ENCODE data around the gene TOX2.

The TOX2 gene

DNA sequence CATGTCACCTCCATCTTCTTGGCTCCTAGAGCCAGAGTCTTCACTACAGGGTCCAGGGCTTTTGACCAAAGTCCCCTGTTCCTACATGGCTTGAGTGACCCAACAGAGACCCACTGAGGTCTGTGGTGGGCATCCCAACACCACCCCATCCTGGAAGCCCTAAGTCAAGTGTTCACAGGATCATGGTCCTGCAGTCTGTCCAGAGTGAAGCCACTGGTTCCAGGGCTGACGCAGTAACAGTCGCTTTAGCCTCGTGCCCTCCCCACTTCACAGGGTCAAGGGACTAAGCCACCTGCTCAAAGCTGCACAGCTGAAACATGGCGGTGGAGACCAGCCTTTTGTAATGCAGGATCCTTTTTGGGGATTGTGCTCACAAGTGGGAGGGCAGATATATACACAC is 138.4 kb downstream of the TOX2 start:
- DNase-seq (ENCODE audit: low read depth in 4 of 4, low spot score in 1 of 4): no peak

DNA sequence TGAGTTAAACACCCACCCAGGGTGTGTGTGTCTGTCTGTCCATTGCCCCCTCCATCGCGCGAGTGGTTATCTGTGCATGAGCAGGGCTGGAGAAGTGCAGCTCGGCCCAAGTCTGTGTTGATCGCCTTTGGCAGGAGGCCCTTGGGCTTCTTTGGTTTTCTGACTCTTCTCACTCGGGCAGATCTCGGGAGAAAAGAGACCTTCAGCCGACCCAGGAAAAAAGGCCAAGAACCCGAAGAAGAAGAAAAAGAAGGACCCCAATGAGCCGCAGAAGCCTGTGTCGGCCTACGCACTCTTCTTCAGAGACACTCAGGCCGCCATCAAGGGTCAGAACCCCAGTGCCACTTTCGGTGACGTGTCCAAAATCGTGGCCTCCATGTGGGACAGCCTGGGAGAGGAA is 139.5 kb downstream of the TOX2 start:
- no peak for DNase-seq (ENCODE audit: low read depth in 4 of 4, low spot score in 1 of 4)

DNA sequence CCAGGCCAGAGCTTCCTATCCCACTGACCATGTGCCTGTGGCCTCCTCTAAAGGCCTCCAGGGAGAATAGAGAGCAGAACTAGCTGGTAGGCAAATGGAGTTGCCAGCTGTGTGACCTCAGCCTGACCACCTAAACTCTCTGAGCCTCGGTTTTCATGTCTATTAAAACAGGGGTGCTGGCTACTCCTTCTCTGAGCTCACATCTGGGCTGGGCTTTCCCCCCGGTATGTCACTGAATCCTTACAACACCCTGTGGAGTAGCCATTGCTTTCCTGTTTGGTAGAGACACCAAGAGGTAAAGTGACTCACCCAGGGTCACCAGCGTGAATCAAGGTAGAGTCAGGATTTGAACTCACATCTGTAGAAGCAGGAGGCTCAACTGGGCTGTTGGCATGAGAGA is 140.2 kb downstream of the TOX2 start:
- no peak for DNase-seq (ENCODE audit: low read depth in 4 of 4, low spot score in 1 of 4)

DNA sequence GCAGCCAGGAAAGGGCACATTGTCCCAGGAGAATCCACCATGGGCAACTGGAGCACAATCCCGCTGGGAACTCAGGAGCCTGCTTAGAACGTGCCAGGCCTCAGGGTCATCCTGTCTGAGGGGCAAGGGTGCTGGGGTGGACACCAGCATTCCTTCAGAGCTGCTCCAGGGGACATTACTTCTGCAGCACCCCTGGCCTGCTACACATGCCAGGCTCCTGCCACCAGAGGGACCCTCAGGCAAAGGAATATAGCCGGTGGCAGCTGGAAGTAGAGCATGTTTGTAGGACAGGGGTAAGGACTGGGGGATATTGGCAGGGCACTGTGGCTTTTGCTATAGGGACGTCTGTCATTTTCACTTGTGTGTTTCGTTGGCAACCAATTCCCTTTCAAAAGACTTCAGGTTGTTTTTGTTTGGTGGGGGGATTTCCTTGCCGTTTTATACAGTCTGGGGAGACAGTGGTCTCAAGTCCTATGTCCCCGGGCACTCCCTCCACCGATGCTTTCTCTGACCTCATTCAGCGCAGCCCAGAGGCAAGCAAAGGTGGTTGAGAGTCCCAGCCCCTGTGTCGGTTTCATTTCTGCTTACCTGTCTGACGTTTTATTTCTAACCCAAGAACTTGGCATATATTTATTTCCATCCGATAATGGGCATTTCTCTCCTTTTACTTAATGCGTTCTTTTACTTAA is 141.5 kb downstream of the TOX2 start:
- DNase-seq (ENCODE audit: low read depth in 4 of 4, low spot score in 1 of 4): no peak

DNA sequence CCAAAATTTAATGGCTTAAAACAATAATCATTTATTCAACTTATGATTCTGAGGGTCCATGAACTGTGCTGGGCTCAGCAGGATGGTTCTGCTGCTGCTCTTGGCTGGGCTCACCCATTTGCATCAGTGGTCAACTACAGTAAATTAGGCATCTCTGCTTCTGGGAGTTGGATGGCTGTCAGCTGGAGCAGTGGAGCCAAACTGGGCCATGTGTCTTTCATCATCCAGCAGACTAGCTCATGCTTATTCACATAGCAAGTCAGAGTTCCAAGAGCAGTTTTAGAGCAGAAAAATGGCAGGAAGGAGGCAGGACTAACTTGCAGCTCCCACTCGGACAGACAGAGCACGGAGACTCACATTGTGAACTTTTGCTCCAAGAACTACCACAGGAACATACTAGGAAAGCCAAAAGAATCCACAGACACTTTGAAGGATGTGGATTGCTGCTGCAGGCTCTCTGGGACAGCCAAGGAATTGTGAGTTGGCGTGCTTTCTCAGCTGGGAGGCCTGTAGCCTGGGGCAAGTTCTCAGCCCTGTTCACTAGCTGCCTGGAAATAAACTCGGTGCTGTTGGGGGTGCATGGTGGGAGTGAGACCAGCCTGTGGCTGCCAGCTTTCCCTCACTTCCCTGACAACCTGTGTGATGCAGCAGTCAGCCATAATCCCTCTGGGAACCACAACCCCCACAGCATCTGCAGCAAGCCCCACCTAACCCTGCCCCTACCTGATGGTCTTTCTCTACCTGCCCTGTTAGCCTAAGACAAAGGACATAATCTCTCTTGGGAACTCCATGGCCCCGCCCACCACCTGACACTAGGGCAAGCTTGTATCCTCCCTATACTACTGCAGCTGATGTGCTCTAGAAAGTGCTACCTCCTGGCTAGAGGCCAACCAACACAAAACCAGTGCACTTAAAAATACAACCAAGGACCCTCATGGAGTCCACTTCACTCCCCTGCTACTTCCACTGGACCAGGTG is 143.3 kb downstream of the TOX2 start:
- no peak for DNase-seq (ENCODE audit: low read depth in 4 of 4, low spot score in 1 of 4)

DNA sequence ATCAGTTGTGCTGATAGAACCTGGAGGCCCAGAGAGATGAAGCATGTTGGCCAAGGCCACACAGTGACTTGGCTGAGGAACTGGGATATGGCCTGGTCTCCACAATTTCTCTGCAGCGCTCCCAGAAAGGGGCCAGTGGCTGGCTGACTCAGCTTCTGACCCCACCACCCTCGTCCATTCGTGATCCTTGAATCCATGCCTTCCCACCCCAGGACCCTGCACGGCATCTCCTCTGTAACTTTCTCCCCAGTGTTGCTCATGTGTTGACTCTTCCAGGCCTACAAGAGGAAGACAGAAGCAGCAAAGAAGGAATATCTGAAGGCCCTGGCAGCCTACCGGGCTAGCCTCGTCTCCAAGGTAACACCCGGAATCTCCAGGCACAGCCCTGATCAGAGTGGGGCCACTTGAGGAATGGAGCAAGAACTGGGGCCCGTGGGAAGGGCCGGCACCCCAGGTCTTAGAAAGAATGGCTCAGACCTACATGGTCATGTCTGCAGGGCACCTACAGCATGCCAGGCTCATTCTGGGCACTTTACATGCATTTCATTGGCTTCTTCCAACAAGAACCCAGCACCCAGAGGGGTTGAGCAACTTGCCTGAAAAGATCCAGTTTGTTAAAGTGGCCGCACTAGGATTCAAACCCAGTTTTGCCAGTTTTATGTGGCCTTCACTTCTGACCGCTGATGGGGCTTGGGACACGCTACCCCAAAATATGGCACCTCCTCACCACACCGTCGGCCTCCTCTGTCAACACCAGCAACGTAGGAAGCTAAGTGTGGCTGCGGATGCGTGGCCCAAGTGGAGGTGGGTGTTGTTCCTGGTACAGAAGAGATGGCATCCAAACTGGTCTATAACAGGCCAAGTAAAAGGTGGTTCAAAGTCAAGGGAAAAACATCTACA is 150.1 kb downstream of the TOX2 start:
- no peak for DNase-seq (ENCODE audit: low read depth in 4 of 4, low spot score in 1 of 4)

DNA sequence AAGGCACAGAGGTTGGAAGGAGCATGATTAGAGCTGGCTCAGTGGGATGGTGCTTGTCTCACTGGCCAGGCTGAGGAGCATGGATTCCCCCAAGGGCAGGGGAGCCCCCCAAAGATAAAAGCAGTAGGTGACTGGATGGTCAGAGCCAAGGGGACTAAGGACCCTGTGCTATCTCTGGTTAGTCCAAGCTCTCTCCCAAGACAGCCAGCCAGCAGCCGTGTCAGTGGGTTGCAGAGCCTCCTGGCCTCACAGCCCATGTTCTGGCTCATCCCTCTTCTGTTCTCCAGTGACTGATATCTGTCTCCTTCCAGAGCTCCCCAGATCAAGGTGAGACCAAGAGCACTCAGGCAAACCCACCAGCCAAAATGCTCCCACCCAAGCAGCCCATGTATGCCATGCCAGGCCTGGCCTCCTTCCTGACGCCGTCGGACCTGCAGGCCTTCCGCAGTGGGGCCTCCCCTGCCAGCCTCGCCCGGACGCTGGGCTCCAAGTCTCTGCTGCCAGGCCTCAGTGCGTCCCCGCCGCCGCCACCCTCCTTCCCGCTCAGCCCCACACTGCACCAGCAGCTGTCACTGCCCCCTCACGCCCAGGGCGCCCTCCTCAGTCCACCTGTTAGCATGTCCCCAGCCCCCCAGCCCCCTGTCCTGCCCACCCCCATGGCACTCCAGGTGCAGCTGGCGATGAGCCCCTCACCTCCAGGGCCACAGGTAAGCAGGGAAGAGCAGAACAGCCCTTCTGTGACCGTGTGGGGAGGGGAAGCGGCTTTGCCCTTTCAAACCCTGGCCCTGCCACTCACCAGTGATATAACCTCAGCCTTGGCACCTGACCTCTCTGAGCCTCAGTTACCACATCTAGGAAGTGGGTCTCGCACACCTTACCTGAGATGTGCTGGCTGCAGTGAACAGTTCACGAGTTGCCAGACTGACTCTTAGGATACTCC is 151.0 kb downstream of the TOX2 start:
- no peak for DNase-seq (ENCODE audit: low read depth in 4 of 4, low spot score in 1 of 4)

DNA sequence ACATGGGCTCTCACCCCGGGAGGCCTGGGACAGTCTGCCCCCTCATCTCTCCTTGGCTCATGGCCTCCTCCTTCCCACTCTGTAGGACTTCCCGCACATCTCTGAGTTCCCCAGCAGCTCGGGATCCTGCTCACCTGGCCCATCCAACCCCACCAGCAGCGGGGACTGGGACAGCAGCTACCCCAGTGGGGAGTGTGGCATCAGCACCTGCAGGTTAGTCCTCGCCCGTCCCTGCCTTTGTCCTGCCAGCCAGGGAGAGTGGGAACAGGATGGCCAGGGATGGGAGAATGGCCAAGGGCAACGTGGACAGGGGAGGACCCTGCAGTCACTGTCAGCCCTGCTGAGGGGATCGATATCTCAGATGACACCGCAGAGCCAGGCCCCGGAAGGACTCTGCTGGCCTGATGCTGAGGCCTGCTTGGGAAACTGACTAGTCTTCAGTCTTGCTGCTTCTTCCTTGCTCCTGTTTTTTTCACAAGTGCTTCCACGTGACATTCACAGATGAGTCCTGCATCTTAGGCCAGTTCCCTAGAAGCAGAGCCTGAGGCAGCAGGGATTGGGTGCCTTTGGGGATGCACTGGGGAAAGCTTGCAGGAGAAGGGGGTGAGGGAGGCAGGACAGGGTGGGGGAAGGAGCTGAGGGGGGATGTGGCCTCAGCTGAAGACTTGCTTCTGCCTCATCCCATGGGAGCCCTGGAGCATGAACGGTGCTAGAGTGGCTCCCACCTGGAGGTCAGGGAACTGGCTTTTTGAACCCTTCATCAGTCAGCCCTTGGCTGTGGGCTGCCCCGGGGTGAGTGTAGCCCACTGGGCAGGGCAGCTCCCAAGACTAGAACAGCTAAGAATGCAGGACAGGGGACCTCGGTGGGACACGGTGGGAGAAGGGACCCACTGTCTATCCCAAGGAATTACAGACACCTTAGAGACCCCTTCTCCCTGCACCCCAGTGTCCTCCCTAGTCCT is 152.3 kb downstream of the TOX2 start:
- DNase-seq (ENCODE audit: low read depth in 4 of 4, low spot score in 1 of 4): no peak

DNA sequence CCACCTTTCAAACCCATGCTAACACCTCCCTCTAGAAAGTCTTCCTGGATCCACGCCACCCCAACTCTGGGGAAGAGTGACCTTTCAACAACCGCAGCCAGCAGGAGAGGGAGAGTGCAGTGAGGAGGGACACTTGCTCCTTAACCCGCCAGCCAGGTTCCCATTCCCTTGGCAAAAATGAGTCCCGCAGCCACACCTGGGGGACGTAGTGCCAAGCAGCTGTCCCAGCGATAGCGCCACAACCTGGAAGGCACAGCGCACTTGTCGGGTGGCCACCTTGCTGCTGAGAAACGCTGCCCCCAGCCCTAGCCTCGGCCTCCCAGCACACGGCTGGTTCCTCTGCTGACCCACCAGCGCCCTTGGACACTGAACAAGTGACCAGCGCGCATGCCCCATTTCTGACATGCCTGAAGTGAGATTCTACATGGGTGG is 153.0 kb downstream of the TOX2 start:
- no peak for DNase-seq (ENCODE audit: low read depth in 4 of 4, low spot score in 1 of 4)

DNA sequence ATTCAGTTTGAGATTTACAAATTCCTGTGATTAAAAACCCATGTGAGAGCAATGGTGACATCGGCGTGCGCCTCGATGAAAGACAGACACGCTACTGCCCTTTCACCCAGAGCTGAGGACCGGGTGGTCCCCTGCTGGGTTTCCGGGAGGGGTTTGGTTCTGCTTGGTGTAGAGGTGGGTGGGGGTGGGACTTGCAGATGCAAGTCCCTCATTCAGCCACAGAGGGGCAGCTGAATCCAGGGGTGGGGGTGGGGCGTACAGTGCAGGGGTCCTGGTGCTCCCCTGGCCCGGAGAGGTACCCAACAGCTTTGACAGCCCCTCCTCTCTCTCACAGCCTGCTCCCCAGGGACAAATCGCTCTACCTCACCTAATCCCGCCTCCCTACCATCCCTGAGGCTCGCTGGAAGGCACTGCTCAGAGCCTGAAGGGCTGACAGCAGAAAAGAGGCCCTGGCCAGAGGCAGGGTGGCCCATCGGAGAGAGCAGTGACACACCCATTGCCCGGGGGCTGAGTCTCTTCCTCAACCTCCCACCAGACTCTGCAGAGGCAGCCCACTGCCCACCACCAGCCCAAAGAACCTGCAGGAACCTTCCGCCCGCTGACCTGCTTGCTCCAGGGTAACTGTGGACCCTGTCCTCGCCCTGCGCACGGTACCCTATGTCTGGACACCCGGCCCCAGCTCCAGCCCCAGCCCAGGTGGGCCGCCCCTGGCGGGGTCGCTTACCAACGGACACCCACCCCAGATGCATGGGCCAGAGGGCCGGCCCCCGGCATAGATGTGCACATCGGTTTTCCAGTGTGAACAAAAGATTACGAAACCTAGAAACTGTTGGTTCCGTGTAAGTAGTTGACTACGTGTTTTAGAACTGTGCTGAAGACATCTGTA is 153.9 kb downstream of the TOX2 start:
- DNase-seq (ENCODE audit: low read depth in 4 of 4, low spot score in 1 of 4): no peak

DNA sequence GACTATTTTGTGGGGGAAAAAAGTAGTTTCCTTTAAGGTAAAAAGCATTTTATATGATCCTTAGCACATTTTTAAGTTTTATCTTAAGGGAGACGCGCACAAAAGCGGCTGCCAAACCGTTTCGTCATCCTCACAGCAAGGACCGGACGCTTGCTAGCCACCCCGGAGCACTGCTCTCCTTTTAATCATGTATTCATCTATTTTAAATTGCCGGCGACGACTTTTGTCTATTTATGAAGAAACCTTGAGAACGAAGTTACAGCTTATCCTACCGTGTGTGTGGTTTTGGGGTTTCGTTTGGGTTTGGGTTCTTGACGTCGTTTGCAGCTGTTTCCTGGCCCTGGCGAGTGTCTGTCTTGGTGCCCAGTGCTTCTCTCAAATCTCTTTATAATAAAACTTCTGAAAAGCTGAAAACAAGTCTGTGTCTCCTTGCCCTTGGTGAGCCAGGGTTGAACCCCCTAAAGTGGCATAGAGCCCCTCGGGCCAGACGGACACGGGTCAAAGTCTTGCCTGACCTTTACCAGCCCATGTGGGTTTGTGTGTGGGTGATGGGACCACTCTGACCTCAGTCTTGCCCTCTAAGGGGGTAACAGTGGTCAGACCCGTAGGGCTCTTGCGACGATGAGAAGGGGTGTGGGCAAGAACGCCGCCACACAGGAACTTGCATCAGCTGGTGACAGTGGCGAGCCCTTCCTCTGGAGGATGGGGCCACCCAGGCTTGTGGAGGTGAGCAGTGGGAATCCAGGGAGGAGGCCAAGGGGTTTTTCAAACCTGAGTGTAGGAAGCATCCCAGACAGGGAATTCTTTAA is 154.8 kb downstream of the TOX2 start:
- peak in 1 of 4 experiments; percentile 33 for DNase-seq (ENCODE audit: low read depth in 4 of 4, low spot score in 1 of 4)

DNA sequence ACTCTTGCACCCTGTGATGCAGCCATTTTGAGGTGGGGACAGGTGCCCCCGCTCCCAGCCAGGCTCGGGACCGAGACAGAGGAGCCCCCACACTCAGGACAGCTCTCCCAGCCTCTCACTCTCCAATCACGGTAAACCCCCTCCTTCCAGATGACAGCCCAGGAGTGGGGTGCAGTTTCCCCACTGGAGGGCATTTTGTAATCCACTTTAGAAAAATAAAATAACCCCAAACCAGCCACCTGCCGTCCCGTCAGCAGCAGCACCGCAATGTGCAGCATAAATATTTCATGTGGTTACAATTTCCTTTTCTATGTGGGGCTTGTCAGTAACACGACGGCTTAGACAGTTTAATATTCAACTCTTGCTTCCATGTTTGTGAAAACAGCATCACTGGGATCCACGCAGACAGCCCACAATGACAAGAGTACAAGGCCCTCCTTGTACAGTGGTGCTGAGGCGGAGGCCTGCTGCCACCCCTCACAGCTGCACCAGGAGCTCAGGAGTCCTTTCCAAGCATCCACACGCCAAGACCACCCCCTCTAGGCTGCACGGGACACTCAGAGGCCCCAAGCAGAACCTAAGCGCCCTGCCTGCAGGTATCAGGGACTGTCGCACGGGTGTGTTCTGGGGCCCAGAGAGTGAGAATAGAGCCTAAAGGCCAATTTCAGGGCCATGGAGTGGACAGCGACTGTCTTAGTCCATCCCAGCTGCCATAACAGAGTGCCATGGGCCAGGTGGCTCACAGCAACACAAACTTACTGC is 155.7 kb downstream of the TOX2 start:
- DNase-seq (ENCODE audit: low read depth in 4 of 4, low spot score in 1 of 4): no peak

DNA sequence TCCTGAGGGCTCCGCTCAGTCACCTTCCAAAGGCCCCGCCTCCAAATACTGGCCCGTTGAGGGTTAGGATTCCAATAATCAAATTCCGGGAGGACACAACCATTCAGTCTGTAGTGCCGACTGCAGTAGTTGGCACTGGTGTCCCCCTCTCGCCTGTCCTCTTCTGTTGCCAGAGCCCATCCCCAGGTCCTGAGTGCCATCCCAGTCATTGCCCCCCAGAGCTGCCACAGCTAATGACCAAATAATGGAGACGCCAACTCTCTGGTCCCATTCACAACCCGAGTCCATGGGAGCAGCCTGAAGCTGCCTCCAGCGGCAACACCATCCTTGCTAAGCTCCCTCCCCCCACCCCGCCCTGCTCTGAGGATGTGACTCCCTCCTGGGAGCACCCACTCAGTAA is 156.4 kb downstream of the TOX2 start:
- no peak for DNase-seq (ENCODE audit: low read depth in 4 of 4, low spot score in 1 of 4)

DNA sequence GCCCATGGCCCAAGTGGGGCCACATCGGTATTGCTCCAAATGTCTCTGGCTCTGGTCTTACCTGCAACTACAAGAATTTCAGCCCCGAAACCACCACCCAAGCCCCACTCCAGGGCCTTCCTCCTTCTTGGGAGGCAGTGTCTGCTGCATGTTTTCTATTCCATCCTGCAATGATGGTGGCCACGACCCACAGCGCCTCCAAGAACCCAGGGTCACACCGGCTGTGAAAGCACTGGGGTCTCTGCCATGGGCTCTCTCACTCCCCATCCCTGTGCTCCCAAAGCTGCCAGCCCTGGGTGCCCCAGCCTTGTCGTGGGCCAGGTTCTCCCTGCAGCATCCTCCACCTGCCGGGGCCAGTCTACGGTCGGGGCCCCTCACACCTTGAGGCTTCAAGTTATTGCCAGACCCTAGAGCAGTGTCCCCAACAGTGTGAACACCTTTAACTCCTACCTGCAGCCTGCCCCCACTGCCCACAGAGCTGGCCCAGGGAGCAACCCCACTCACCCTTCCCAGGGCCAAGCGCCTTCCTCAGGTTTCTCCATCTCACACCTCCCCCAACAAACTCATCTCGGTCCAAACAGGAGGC is 157.0 kb downstream of the TOX2 start:
- DNase-seq (ENCODE audit: low read depth in 4 of 4, low spot score in 1 of 4): no peak

DNA sequence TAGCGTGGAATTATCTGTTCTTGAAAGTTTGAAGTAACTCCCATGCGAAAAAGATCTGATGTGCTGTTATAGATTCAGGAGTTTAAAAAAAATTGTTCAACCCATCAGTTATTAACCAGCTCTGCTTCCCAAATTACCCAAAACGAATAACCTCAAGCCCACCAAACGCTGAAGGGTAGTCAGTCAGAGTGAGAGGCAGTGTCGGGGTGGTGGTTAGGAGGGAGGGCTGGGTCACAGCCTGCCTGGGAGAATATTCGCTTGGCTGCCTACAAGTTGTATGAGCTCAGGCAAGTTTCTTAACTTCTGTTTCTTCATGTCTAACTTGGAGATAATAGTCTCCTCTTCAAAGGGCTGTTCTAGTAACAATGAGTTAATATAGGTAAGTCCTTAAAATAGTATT is 157.7 kb downstream of the TOX2 start:
- no peak for DNase-seq (ENCODE audit: low read depth in 4 of 4, low spot score in 1 of 4)

DNA sequence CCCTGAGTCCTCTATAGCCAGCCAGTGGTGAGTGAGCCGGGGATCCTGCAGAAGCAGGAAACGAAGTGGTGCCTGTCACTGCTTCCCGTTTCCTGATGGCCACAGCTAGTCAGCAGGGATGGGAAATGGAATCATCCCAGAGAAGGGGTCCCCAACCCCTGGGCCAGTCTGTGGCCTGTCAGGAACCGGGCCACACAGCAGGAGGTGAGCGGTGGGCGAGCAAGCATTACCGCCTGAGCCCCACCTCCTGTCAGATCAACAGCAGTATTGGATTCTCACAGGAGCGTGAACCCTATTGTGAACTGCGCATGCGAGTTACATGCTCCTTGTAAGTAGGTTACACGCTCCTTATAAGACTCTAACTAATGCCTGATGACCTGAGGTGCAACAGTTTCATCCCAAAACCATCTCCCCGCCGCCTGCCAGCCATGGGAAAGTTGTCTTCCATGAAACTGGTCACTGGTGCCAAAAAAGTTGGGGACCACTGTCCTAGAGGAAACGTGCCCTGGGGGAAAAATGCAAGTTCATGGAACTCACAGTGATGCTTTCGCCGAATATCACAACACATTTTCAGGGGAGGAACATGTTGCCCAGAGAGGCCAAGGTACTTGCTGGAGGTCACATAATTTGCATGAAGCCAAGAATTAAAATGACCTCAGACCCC is 158.5 kb downstream of the TOX2 start:
- no peak for DNase-seq (ENCODE audit: low read depth in 4 of 4, low spot score in 1 of 4)

Measured in stimulated activated CD4-positive, alpha-beta T cell treated with anti-CD3 and anti-CD28 coated beads, Interleukin-1b, Interleukin-23, amount 100 ng/mL, for 24 hours (primary cell).